Fibroblast of lung (primary cell): ENCODE data around the gene SBF2. TPM values are rescaled to one million over a fixed set of nuclear protein-coding genes. Genes with fewer than 3 reads are reported as not detected.

ENCODE experiments used
- DNase-seq, 2 donors: peaks; one replicate each; pipeline versions ENCODE4 v3.0.0 to v3.0.0-alpha.2; 2010; ENCODE audit warnings: low read depth in 2 of 2
- H2AFZ ChIP-seq: 2 replicates; pipeline ENCODE4 v1.5.1; 2012; ENCODE audit warnings: low read length, control low read depth, inconsistent platforms
- H3K27ac ChIP-seq: 2 replicates; pipeline ENCODE4 v1.5.1; 2011; ENCODE audit warnings: low read length, control low read depth; ENCODE audit not compliant: insufficient read depth
- H3K27me3 ChIP-seq: 2 replicates; pipeline ENCODE4 v1.5.1; 2011; ENCODE audit warnings: mild to moderate bottlenecking, low read length; ENCODE audit not compliant: control insufficient read depth, insufficient read depth
- H3K36me3 ChIP-seq: 2 replicates; pipeline ENCODE4 v1.5.1; 2011; ENCODE audit warnings: low read length; ENCODE audit not compliant: control insufficient read depth, insufficient read depth
- H3K4me1 ChIP-seq: 2 replicates; pipeline ENCODE4 v1.5.1; 2011; ENCODE audit warnings: low read length; ENCODE audit not compliant: control insufficient read depth, insufficient read depth; ENCODE audit errors: extremely low read depth
- H3K4me2 ChIP-seq: 2 replicates; pipeline ENCODE4 v1.5.1; 2011; ENCODE audit warnings: low read length, control low read depth; ENCODE audit not compliant: insufficient read depth; ENCODE audit errors: extremely low read depth
- H3K4me3 ChIP-seq, 4 experiments: fragments of 200-600 bp in 1 of 4; sonication (generic) in 1 of 4; replicated peaks in 1 of 4; 2 replicates each; pipeline ENCODE4 v1.5.1; 2011 to 2016; ENCODE audit warnings: low read length in 4 of 4, low read depth in 3 of 4, mild to moderate bottlenecking in 3 of 4, control low read depth in 2 of 4, inconsistent platforms in 1 of 4, mixed read lengths in 1 of 4; ENCODE audit not compliant: insufficient read depth in 1 of 4; ENCODE audit errors: control extremely low read depth in 1 of 4
- H3K79me2 ChIP-seq: 2 replicates; pipeline ENCODE4 v1.5.1; 2012; ENCODE audit warnings: mild to moderate bottlenecking, low read length, inconsistent platforms; ENCODE audit not compliant: control insufficient read depth, insufficient read depth
- H3K9ac ChIP-seq: 2 replicates; pipeline ENCODE4 v1.5.1; 2011; ENCODE audit warnings: mild to moderate bottlenecking, low read length, control low read depth; ENCODE audit not compliant: insufficient read depth
- H3K9me3 ChIP-seq: 2 replicates; pipeline ENCODE4 v1.5.1; 2012; ENCODE audit warnings: low read depth, low read length; ENCODE audit not compliant: control insufficient read depth, insufficient read depth
- H4K20me1 ChIP-seq: 2 replicates; pipeline ENCODE4 v1.5.1; 2011; ENCODE audit warnings: low read length; ENCODE audit not compliant: control insufficient read depth, insufficient read depth; ENCODE audit errors: extremely low read depth
- EZH2 ChIP-seq: IDR thresholded peaks from 2 replicates; pipeline ENCODE4 v1.5.1; 2012; ENCODE audit warnings: low read length, control low read depth, mild to moderate bottlenecking; ENCODE audit errors: missing control alignments
- polyA plus RNA-seq, 2 donors: library from polyadenylated mRNA; depleted of rRNA in 1 of 2; stranded (reverse) in 1 of 2; unstranded in 1 of 2; fragments of >200 nt; gene quantifications; 2 replicates each; pipeline ENCODE4 v1.2.1, GENCODE V29; 2011 to 2012; ENCODE audit warnings: missing spikeins in 1 of 2
- total RNA-seq: library from RNA; depleted of rRNA; stranded (reverse); fragments of >200 nt; gene quantifications from 2 replicates; pipeline ENCODE4 v1.2.1, GENCODE V29; 2014
- TF ChIP-seq, protein P1 (sequence below), 2 donors: IDR thresholded peaks in 1 of 2; conservative IDR thresholded peaks in 1 of 2; 1 replicate in 1 of 2; 2 replicates in 1 of 2; pipeline ENCODE4 v1.5.1; 2011 to 2012; ENCODE audit warnings: low read length in 2 of 2, control low read depth in 1 of 2, inconsistent platforms in 1 of 2, low read depth in 1 of 2, mild to moderate bottlenecking in 1 of 2

Gene SBF2
- total and polyA plus RNA-seq, 2 donors (not counting 1 experiment from before 2014, with no cell fraction given) = 69.4 to 95.9 TPM

DNA sequence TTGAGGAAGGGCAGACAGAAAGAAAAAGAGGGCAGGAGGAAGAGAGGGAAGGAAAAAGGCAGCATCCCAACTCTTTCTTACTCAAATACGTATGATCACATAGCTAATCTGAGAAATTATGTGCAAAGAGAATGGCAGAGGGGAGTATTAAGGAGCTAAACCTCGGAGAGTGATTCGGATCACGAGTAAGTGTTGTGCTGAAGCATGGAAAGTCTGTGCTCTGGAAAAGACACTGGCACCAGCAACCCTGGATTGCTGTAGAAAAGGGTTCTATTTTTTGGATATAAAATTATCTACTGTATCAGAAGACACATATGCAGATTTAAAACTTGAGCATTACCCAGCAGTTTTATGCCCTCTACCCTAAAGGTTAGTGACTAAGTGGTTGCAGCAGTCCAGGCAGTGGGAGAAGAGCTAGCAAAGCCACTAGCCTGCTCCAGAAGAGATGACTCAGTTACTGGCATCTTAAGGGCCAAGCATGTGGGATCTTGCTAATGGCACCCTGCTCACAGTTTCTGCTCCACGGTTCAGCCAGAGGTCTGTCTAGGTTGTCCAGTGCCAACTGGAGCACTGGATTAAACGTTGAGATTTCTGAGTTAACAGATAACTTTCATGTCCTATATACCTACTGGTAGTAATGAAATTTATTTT, 478.4 kb downstream of the SBF2 start:
- Histone ChIP-seq H4K20me1 (no peaks in the 10 kb centered on the region), H3K9ac (no peak overlapping the region), H3K27ac (peak overlapping the region; percentile 33), H3K4me1 (peaks cover 3% of the 10 kb centered on the region), H2AFZ (no peak overlapping the region), H3K27me3 (no peaks in the 10 kb centered on the region), H3K79me2 (no peaks in the 10 kb centered on the region), H3K9me3 (no peaks in the 10 kb centered on the region), H3K4me2 (no peak overlapping the region), H3K4me3 (no peak overlapping the region), H3K36me3 (peaks cover 2% of the 10 kb centered on the region)
- peak; percentile 88 to 91 for DNase-seq
- TF ChIP-seq, protein P1, sequence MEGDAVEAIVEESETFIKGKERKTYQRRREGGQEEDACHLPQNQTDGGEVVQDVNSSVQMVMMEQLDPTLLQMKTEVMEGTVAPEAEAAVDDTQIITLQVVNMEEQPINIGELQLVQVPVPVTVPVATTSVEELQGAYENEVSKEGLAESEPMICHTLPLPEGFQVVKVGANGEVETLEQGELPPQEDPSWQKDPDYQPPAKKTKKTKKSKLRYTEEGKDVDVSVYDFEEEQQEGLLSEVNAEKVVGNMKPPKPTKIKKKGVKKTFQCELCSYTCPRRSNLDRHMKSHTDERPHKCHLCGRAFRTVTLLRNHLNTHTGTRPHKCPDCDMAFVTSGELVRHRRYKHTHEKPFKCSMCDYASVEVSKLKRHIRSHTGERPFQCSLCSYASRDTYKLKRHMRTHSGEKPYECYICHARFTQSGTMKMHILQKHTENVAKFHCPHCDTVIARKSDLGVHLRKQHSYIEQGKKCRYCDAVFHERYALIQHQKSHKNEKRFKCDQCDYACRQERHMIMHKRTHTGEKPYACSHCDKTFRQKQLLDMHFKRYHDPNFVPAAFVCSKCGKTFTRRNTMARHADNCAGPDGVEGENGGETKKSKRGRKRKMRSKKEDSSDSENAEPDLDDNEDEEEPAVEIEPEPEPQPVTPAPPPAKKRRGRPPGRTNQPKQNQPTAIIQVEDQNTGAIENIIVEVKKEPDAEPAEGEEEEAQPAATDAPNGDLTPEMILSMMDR (conservative IDR thresholded peaks at IDR 0.05 in 1 of 2, IDR thresholded peaks at IDR 0.05 in 1 of 2; ENCODE audit: low read depth in 1 of 2, low read length in 2 of 2) = no peak
- TF ChIP-seq EZH2 = no peak

DNA sequence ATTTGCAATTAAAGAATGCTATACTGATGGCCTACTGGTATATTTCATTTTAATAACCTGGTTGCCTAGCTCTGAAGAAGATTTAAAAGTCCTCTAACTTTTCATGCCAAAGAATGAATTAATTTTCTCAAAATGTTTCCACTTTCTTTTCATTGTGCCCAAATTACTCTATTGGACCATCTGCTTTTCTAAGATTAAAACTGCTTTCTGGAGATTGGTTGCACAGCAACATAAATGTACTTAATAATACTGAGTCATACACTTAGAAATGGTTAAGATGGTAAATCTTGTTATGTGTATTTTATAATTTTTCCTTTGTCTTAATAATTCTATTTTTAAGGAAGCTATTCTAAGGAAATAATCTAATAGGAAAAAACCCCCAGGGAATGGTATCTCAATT, 479.9 kb downstream of the SBF2 start:
- Histone ChIP-seq H3K27me3 (no peaks in the 10 kb centered on the region), H4K20me1 (no peaks in the 10 kb centered on the region), H3K4me3 (no peak overlapping the region), H3K9ac (no peak overlapping the region), H3K9me3 (no peaks in the 10 kb centered on the region), H3K27ac (no peak overlapping the region), H3K4me2 (no peak overlapping the region), H3K79me2 (no peaks in the 10 kb centered on the region), H2AFZ (no peak overlapping the region), H3K4me1 (no peaks in the 10 kb centered on the region), H3K36me3 (peaks cover 2% of the 10 kb centered on the region)
- DNase-seq = no peak
- TF ChIP-seq, protein P1 (conservative IDR thresholded peaks at IDR 0.05 in 1 of 2, IDR thresholded peaks at IDR 0.05 in 1 of 2; ENCODE audit: low read depth in 1 of 2, low read length in 2 of 2) = no peak
- no peak for TF ChIP-seq EZH2

- no peak overlapping the region for H3K4me2 ChIP-seq
- H4K20me1 ChIP-seq = no peaks in the 10 kb centered on the region
- no peaks in the 10 kb centered on the region for H3K9me3 ChIP-seq
- DNase-seq = peak in 1 of 2 donors; percentile 86
- H3K27ac ChIP-seq = no peak overlapping the region
- H3K36me3 ChIP-seq = peaks cover 7% of the 10 kb centered on the region
- H3K27me3 ChIP-seq = no peaks in the 10 kb centered on the region
- TF ChIP-seq, protein P1 (conservative IDR thresholded peaks at IDR 0.05 in 1 of 2, IDR thresholded peaks at IDR 0.05 in 1 of 2; ENCODE audit: low read depth in 1 of 2, low read length in 2 of 2) = no peak
- TF ChIP-seq EZH2 = no peak
- H3K4me3 ChIP-seq = no peak overlapping the region
- H3K9ac ChIP-seq = no peak overlapping the region
- H3K79me2 ChIP-seq = no peaks in the 10 kb centered on the region
- peaks cover 2% of the 10 kb centered on the region for H3K4me1 ChIP-seq
- H2AFZ ChIP-seq = no peak overlapping the region
These were observed 485.1 kb downstream of the SBF2 start for GRCh38 chr11:9808943-9809342.
